OCI-LY1 (cell line): Measurements from ENCODE around the gene ARCN1.

Source experiments
- CTCF ChIP-seq: fragments of 200-600 bp; sonication (generic), shearing (Covaris generic); IDR thresholded peaks from 2 replicates; pipeline ENCODE4 v1.5.1; 2017; ENCODE audit warnings: mild to moderate bottlenecking, antibody characterized with exemption, low read length, moderate library complexity, mixed read lengths
- EZH2 ChIP-seq: fragments of 200-600 bp; sonication (generic), shearing (Covaris generic); IDR thresholded peaks from 2 replicates; pipeline ENCODE4 v1.8.0; 2017; ENCODE audit warnings: borderline replicate concordance, mixed run types, mild to moderate bottlenecking, antibody characterized with exemption, low read length, moderate library complexity, mixed read lengths

GRCh38 chr11:118635642-118636041 is 63.4 kb downstream of the ARCN1 start:
- no peak for TF ChIP-seq CTCF
- TF ChIP-seq EZH2 = no peak
